Measurements from ENCODE around the gene DPH1. TPM values are rescaled to one million over a fixed set of nuclear protein-coding genes. Genes with fewer than 3 reads are reported as not detected.
A peak's percentile ranks its signal among the peaks of the same experiment; 100 is the strongest.

Gene DPH1
- total RNA-seq, 3 donors from 2014 or later (not counting 1 experiment from before 2014, with no cell fraction given), result 60.2 to 65.2 (median 63.2) TPM

DNA sequence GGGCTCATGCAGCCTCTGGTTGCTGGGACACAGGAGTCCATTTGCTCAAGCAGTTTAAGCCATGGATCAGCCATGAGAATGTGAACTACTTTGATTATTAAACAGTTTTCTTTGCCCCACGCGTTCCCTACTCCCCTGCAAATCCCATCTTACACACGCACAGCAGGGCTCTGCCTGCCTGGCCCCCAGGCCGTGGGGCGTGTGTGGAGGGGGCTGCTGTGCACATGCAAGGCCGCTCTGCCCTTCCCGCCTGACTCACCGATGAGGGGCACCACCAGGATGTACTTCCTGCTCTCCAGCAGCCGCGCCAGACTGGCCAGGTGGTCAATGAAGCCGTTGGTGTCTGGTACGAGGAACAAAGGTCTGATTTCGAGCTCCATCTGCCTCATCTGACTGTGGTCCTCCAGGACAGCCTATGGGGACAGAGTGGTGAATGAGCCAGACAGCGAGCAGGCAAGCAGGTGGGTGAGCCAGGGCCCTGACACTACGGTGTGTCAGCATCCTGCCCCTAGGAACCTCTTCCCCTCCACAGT lies 38.6 kb downstream of the DPH1 start:
- TF ChIP-seq, protein P1, sequence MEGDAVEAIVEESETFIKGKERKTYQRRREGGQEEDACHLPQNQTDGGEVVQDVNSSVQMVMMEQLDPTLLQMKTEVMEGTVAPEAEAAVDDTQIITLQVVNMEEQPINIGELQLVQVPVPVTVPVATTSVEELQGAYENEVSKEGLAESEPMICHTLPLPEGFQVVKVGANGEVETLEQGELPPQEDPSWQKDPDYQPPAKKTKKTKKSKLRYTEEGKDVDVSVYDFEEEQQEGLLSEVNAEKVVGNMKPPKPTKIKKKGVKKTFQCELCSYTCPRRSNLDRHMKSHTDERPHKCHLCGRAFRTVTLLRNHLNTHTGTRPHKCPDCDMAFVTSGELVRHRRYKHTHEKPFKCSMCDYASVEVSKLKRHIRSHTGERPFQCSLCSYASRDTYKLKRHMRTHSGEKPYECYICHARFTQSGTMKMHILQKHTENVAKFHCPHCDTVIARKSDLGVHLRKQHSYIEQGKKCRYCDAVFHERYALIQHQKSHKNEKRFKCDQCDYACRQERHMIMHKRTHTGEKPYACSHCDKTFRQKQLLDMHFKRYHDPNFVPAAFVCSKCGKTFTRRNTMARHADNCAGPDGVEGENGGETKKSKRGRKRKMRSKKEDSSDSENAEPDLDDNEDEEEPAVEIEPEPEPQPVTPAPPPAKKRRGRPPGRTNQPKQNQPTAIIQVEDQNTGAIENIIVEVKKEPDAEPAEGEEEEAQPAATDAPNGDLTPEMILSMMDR (IDR thresholded peaks at IDR 0.05), result no peak
- no peak overlapping the region for H3K27ac Mint-ChIP-seq
- Histone ChIP-seq H3K4me1 (ENCODE audit: control insufficient read depth, insufficient read depth, low read length) (peaks cover 44% of the 10 kb centered on the region), H3K27me3 (ENCODE audit: control insufficient read depth, insufficient read depth, low read length) (no peaks in the 10 kb centered on the region), H3K27ac (ENCODE audit: low read length) (no peak overlapping the region), H3K9me3 (ENCODE audit: control insufficient read depth, insufficient read depth, low read length) (no peaks in the 10 kb centered on the region), H3K36me3 (ENCODE audit: control insufficient read depth, insufficient read depth, low read length) (peaks cover 27% of the 10 kb centered on the region), H3K4me3 (ENCODE audit: low read length) (no peak overlapping the region)
- ATAC-seq (no peak), DNase-seq (no peak)
- H3K27me3 Mint-ChIP-seq (ENCODE audit: low read depth in 2 of 2), result no peaks in the 10 kb centered on the region
- no peaks in the 10 kb centered on the region for H3K9me3 Mint-ChIP-seq
- intact Hi-C loops (cut with micrococcal nuclease), result no loop called here
- H3K4me1 Mint-ChIP-seq, result peaks cover 10 to 24% of the 10 kb centered on the region in 2 donors
- 67% methylated on average over 15 of the region's 15 CpGs for WGBS (ENCODE audit: insufficient coverage)
- no peaks in the 10 kb centered on the region for H3K36me3 Mint-ChIP-seq
- H3K4me3 Mint-ChIP-seq, result no peak overlapping the region

GRCh38 chr17:2070241-2071023 lies 40.5 kb downstream of the DPH1 start:
- Histone ChIP-seq H3K27ac (ENCODE audit: low read length) (no peak overlapping the region), H3K4me3 (ENCODE audit: low read length) (no peak overlapping the region), H3K9me3 (ENCODE audit: control insufficient read depth, insufficient read depth, low read length) (no peaks in the 10 kb centered on the region), H3K27me3 (ENCODE audit: control insufficient read depth, insufficient read depth, low read length) (no peaks in the 10 kb centered on the region), H3K36me3 (ENCODE audit: control insufficient read depth, insufficient read depth, low read length) (peaks cover 21% of the 10 kb centered on the region), H3K4me1 (ENCODE audit: control insufficient read depth, insufficient read depth, low read length) (peaks cover 36% of the 10 kb centered on the region)
- peak in 2 of 3 donors; percentile 22 to 63 for ATAC-seq
- H3K4me3 Mint-ChIP-seq, result no peak overlapping the region
- H3K36me3 Mint-ChIP-seq, result no peaks in the 10 kb centered on the region
- H3K27ac Mint-ChIP-seq, result no peak overlapping the region
- TF ChIP-seq, protein P1 (IDR thresholded peaks at IDR 0.05), result no peak
- no peaks in the 10 kb centered on the region for H3K27me3 Mint-ChIP-seq (ENCODE audit: low read depth in 2 of 2)
- intact Hi-C loops (cut with micrococcal nuclease), result no loop called here
- no peaks in the 10 kb centered on the region for H3K9me3 Mint-ChIP-seq
- WGBS (ENCODE audit: insufficient coverage), result 64% methylated on average over 13 of the region's 13 CpGs
- peaks cover 7 to 11% of the 10 kb centered on the region in 2 donors for H3K4me1 Mint-ChIP-seq
- peak in 1 of 2 donors; percentile 43 for DNase-seq

DNA sequence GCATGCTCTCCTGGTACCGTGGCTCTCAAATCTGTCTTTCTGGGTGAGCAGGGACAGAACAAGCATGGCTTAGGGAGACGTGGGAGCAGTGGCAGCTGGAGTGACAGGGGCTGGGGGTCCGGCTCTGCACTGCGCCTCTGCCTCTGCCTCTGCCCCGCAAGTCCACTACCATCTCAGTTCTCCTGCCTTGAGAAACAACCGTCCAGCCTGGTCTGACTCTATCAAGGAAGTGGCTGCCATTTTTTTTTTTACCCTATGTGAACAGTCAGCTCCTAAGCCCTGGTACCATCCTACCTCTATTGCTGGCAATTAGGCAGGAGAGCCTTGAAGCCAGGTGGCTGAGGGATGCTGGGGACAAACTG lies 41.1 kb downstream of the DPH1 start:
- DNase-seq (no peak), ATAC-seq (no peak)
- Histone ChIP-seq H3K27me3 (ENCODE audit: control insufficient read depth, insufficient read depth, low read length) (no peaks in the 10 kb centered on the region), H3K4me3 (ENCODE audit: low read length) (no peak overlapping the region), H3K9me3 (ENCODE audit: control insufficient read depth, insufficient read depth, low read length) (no peaks in the 10 kb centered on the region), H3K4me1 (ENCODE audit: control insufficient read depth, insufficient read depth, low read length) (peaks cover 41% of the 10 kb centered on the region), H3K27ac (ENCODE audit: low read length) (no peak overlapping the region), H3K36me3 (ENCODE audit: control insufficient read depth, insufficient read depth, low read length) (peaks cover 15% of the 10 kb centered on the region)
- peaks cover 10 to 16% of the 10 kb centered on the region in 2 donors for H3K4me1 Mint-ChIP-seq
- no peak overlapping the region for H3K4me3 Mint-ChIP-seq
- TF ChIP-seq, protein P1 (IDR thresholded peaks at IDR 0.05), result no peak
- WGBS (ENCODE audit: insufficient coverage), result 89% methylated on average over 6 of the region's 6 CpGs
- no peaks in the 10 kb centered on the region for H3K9me3 Mint-ChIP-seq
- no peak overlapping the region for H3K27ac Mint-ChIP-seq
- no peaks in the 10 kb centered on the region for H3K36me3 Mint-ChIP-seq
- H3K27me3 Mint-ChIP-seq (ENCODE audit: low read depth in 2 of 2), result no peaks in the 10 kb centered on the region
- intact Hi-C loops (cut with micrococcal nuclease), result no loop called here

All from natural killer cell (primary cell).